Esophagus squamous epithelium (tissue), 5 donors: ENCODE data around the gene MCTP2. TPM values are rescaled to one million over a fixed set of nuclear protein-coding genes. Genes with fewer than 3 reads are reported as not detected.

Source experiments
- DNase-seq: peaks from one replicate; lab custom pipeline; 2025; lab: John Stamatoyannopoulos, UW
- H3K27ac ChIP-seq, 4 donors: fragments of 200-600 bp; sonication (generic); one replicate each; pipeline ENCODE4 v1.5.1; 2016 to 2019; ENCODE audit warnings: mild to moderate bottlenecking in 1 of 4
- H3K27me3 ChIP-seq, 4 donors: fragments of 200-600 bp; sonication (generic); 1 replicate in 3 of 4; 2 replicates in 1 of 4; pipeline versions ENCODE4 v1.5.1 to v1.6.0; 2017 to 2021; ENCODE audit warnings: antibody characterized with exemption in 1 of 4
- H3K36me3 ChIP-seq, 3 donors: fragments of 200-600 bp; sonication (generic); one replicate each; pipeline ENCODE4 v1.5.1; 2016 to 2019
- H3K4me1 ChIP-seq, 3 donors: fragments of 200-600 bp; sonication (generic); one replicate each; pipeline ENCODE4 v1.5.1; 2017 to 2019
- H3K4me3 ChIP-seq, 4 donors: fragments of 200-600 bp; sonication (generic); 1 replicate in 3 of 4; 2 replicates in 1 of 4; pipeline ENCODE4 v1.5.1; 2016 to 2019; ENCODE audit warnings: mild to moderate bottlenecking in 2 of 4, moderate library complexity in 1 of 4
- H3K9me3 ChIP-seq, 3 donors: fragments of 200-600 bp; sonication (generic); one replicate each; pipeline ENCODE4 v1.5.1; 2016 to 2019
- CTCF ChIP-seq, 6 experiments: fragments of 450-650 bp in 4 of 6; fragments of 200-600 bp in 2 of 6; sonication (generic) in 2 of 6; IDR thresholded peaks; one replicate each; pipeline ENCODE4 v1.5.1; 2016 to 2019; ENCODE audit warnings: antibody characterized with exemption in 6 of 6, mild to moderate bottlenecking in 4 of 6, moderate library complexity in 4 of 6
- POLR2A ChIP-seq, 4 donors: fragments of 450-650 bp; IDR thresholded peaks; one replicate each; pipeline ENCODE4 v1.6.1; 2017; ENCODE audit warnings: antibody characterized with exemption in 4 of 4, mild to moderate bottlenecking in 4 of 4, moderate library complexity in 3 of 4
- WGBS, 2 donors: methylation state at CpG; one replicate each; pipeline ENCODE4 v1.1.5; 2018; 5-methylcytosine and 5-hydroxymethylcytosine counted together
- intact Hi-C: fragments of 100-400 bp; cut with DNase I; formaldehyde crosslinking; loops from one replicate; pipeline ENCODE4 v1.15.0; 2022
- total RNA-seq, 4 donors: library from RNA; depleted of rRNA; stranded (reverse); fragments of >200 nt; gene quantifications; one replicate each; pipeline ENCODE4 v1.1.0, GENCODE V29; 2016
- donor health status: DM: yes; HTN: yes; CAD: no.

MCTP2 gene
- total RNA-seq, 4 donors from 2014 or later: 11.2 to 29.9 (median 15.6) TPM

GRCh38 chr15:94477913-94478553, 246.7 kb downstream of the MCTP2 start:
- Histone ChIP-seq H3K4me3 (no peak overlapping the region), H3K27me3 (no peaks in the 10 kb centered on the region), H3K9me3 (no peaks in the 10 kb centered on the region), H3K36me3 (peaks cover 0 to 38% (median 0%) of the 10 kb centered on the region in 3 donors), H3K4me1 (no peaks in the 10 kb centered on the region), H3K27ac (no peak overlapping the region)
- intact Hi-C loops: no loop called here
- 84 to 96% methylated on average over 7 of the region's 7 CpGs for WGBS, 2 donors
- DNase-seq: no peak
- TF ChIP-seq CTCF (IDR thresholded peaks at IDR 0.05) (no peak), POLR2A (IDR thresholded peaks at IDR 0.05) (no peak)

- no peak for DNase-seq
- H3K36me3 ChIP-seq: peaks cover 0 to 38% (median 0%) of the 10 kb centered on the region in 3 donors
- no peak overlapping the region for H3K4me3 ChIP-seq
- WGBS, 2 donors: 73 to 80% methylated on average over 8 of the region's 8 CpGs
- no peaks in the 10 kb centered on the region for H3K4me1 ChIP-seq
- no peak overlapping the region for H3K27ac ChIP-seq
- no peaks in the 10 kb centered on the region for H3K27me3 ChIP-seq
- intact Hi-C loops: no loop called here
- no peaks in the 10 kb centered on the region for H3K9me3 ChIP-seq
- TF ChIP-seq POLR2A (IDR thresholded peaks at IDR 0.05): no peak
- TF ChIP-seq CTCF (IDR thresholded peaks at IDR 0.05): no peak
These were observed 247.4 kb downstream of the MCTP2 start for GRCh38 chr15:94478763-94479162.

- no peak for DNase-seq
- H3K4me1 ChIP-seq: no peaks in the 10 kb centered on the region
- intact Hi-C loops: no loop called here
- H3K9me3 ChIP-seq: no peaks in the 10 kb centered on the region
- peaks cover 0 to 38% (median 0%) of the 10 kb centered on the region in 3 donors for H3K36me3 ChIP-seq
- H3K4me3 ChIP-seq: no peak overlapping the region
- TF ChIP-seq CTCF (IDR thresholded peaks at IDR 0.05) (no peak), POLR2A (IDR thresholded peaks at IDR 0.05) (no peak)
- no peaks in the 10 kb centered on the region for H3K27me3 ChIP-seq
- WGBS, 2 donors: 35 to 44% methylated on average over 4 of the region's 4 CpGs
- no peak overlapping the region for H3K27ac ChIP-seq
These were observed 249.0 kb downstream of the MCTP2 start for GRCh38 chr15:94480289-94480834.

- H3K4me1 ChIP-seq: no peaks in the 10 kb centered on the region
- no peaks in the 10 kb centered on the region for H3K27me3 ChIP-seq
- no peaks in the 10 kb centered on the region for H3K36me3 ChIP-seq
- no peak overlapping the region for H3K4me3 ChIP-seq
- DNase-seq: no peak
- H3K27ac ChIP-seq: no peak overlapping the region
- intact Hi-C loops: no loop called here
- H3K9me3 ChIP-seq: no peaks in the 10 kb centered on the region
- TF ChIP-seq POLR2A (IDR thresholded peaks at IDR 0.05) (no peak), CTCF (IDR thresholded peaks at IDR 0.05) (no peak)
- no CpG with 5 or more reads among the region's 3 CpGs for WGBS, 2 donors
These were observed 253.9 kb downstream of the MCTP2 start for GRCh38 chr15:94485148-94485719.

- no peaks in the 10 kb centered on the region for H3K36me3 ChIP-seq
- intact Hi-C loops: no loop called here
- no peaks in the 10 kb centered on the region for H3K4me1 ChIP-seq
- H3K9me3 ChIP-seq: no peaks in the 10 kb centered on the region
- WGBS, 2 donors: 18 to 32% methylated on average over 1 of the region's 1 CpG
- TF ChIP-seq POLR2A (IDR thresholded peaks at IDR 0.05): no peak
- TF ChIP-seq CTCF (IDR thresholded peaks at IDR 0.05): no peak
- H3K27me3 ChIP-seq: no peaks in the 10 kb centered on the region
- no peak overlapping the region for H3K4me3 ChIP-seq
- H3K27ac ChIP-seq: no peak overlapping the region
- DNase-seq: no peak
These were observed 256.3 kb downstream of the MCTP2 start for GRCh38 chr15:94487635-94488034.
